ENCODE data around the gene PKD1L1. TPM values are rescaled to one million over a fixed set of nuclear protein-coding genes. Genes with fewer than 3 reads are reported as not detected.

Gene PKD1L1
- polyA plus RNA-seq, 1 donor from 2014 or later: 2.0 TPM

DNA sequence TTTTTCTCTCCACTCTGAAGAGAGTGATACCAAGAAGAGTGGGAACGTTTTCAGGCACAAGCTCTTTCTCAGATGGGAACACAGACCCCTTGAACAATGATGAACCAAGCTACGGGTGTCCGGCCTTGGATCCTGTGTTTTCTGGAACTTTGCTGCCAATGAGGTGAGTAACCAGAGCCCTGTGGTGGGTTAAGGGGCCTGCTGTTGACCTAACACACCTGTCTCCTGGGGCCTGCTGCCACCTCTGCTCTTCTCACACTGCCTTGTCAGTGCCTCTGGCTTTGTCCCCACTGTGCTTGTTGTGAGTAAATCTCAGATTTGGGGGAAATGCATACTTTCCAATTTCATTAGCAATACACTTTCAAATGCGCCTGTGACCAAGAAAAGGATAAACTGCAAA is 1.4 kb upstream of the PKD1L1 start:
- H3K4me2 ChIP-seq (ENCODE audit: low read length): no peak overlapping the region
- no peak for TF ChIP-seq MXI1 (conservative IDR thresholded peaks at IDR 0.05; ENCODE audit: poor library complexity, severe bottlenecking)
- no peak for TF ChIP-seq EZH2 (IDR thresholded peaks at IDR 0.05; ENCODE audit: borderline replicate concordance, insufficient read depth, low read length, poor library complexity, severe bottlenecking)
- no peak for TF ChIP-seq POLR2AphosphoS5 (IDR thresholded peaks at IDR 0.05)
- no peak for TF ChIP-seq CTCF (IDR thresholded peaks at IDR 0.05; ENCODE audit: poor library complexity, severe bottlenecking)
- no peak for TF ChIP-seq TAF1 (IDR thresholded peaks at IDR 0.05; ENCODE audit: low read depth)
- no peak for TF ChIP-seq RAD21 (conservative IDR thresholded peaks at IDR 0.05)
- TF ChIP-seq EP300 (conservative IDR thresholded peaks at IDR 0.05; ENCODE audit: poor library complexity, severe bottlenecking): no peak
- no peak for TF ChIP-seq REST (IDR thresholded peaks at IDR 0.05; ENCODE audit: borderline replicate concordance)
- no peak for TF ChIP-seq SMC3 (conservative IDR thresholded peaks at IDR 0.05; ENCODE audit: poor library complexity)
- no peaks in the 10 kb centered on the region for H3F3A ChIP-seq (ENCODE audit: insufficient read depth, low read length, poor library complexity, severe bottlenecking)

GRCh38 chr7:47947355-47947749 is 914 bp downstream of the PKD1L1 start:
- H3K9ac ChIP-seq (ENCODE audit: low read length): no peak overlapping the region

More for the DNA sequence above, 1.4 kb upstream of the PKD1L1 start:
- Histone ChIP-seq H3K27me3 (ENCODE audit: insufficient read depth, low read depth, low read length) (no peaks in the 10 kb centered on the region), H3K9ac (ENCODE audit: low read length) (no peak overlapping the region), H3K27ac (ENCODE audit: low read length) (no peak overlapping the region), H4K20me1 (ENCODE audit: insufficient read depth) (no peaks in the 10 kb centered on the region), H2AFZ (ENCODE audit: low read depth, low read length) (no peak overlapping the region), H3K36me3 (ENCODE audit: insufficient read depth, low read length) (peaks cover 8% of the 10 kb centered on the region), H3K4me3 (ENCODE audit: low read length) (no peak overlapping the region), H3K79me2 (replicated peaks; ENCODE audit: insufficient read depth, low read length) (no peaks in the 10 kb centered on the region), H3K9me3 (ENCODE audit: low read length) (no peaks in the 10 kb centered on the region), H3K9me2 (ENCODE audit: insufficient read depth, low read length) (no peaks in the 10 kb centered on the region)

More at GRCh38 chr7:47947355-47947749, 914 bp downstream of the PKD1L1 start:
- H4K20me1 ChIP-seq (ENCODE audit: insufficient read depth): no peaks in the 10 kb centered on the region
- H3K27me3 ChIP-seq (ENCODE audit: insufficient read depth, low read depth, low read length): no peaks in the 10 kb centered on the region
- H3K4me2 ChIP-seq (ENCODE audit: low read length): no peak overlapping the region
- H2AFZ ChIP-seq (ENCODE audit: low read depth, low read length): no peak overlapping the region
- no peaks in the 10 kb centered on the region for H3K79me2 ChIP-seq (replicated peaks; ENCODE audit: insufficient read depth, low read length)
- no peaks in the 10 kb centered on the region for H3K36me3 ChIP-seq (ENCODE audit: insufficient read depth, low read length)
- H3K4me3 ChIP-seq (ENCODE audit: low read length): no peak overlapping the region
- H3K9me3 ChIP-seq (ENCODE audit: low read length): no peaks in the 10 kb centered on the region
- no peak for TF ChIP-seq CTCF (IDR thresholded peaks at IDR 0.05; ENCODE audit: poor library complexity, severe bottlenecking)
- no peak for TF ChIP-seq REST (IDR thresholded peaks at IDR 0.05; ENCODE audit: borderline replicate concordance)
- no peak for TF ChIP-seq SMC3 (conservative IDR thresholded peaks at IDR 0.05; ENCODE audit: poor library complexity)
- TF ChIP-seq EZH2 (IDR thresholded peaks at IDR 0.05; ENCODE audit: borderline replicate concordance, insufficient read depth, low read length, poor library complexity, severe bottlenecking): no peak
- TF ChIP-seq MXI1 (conservative IDR thresholded peaks at IDR 0.05; ENCODE audit: poor library complexity, severe bottlenecking): no peak
- no peak for TF ChIP-seq TAF1 (IDR thresholded peaks at IDR 0.05; ENCODE audit: low read depth)
- TF ChIP-seq RAD21 (conservative IDR thresholded peaks at IDR 0.05): no peak
- TF ChIP-seq POLR2AphosphoS5 (IDR thresholded peaks at IDR 0.05): no peak
- no peak for TF ChIP-seq EP300 (conservative IDR thresholded peaks at IDR 0.05; ENCODE audit: poor library complexity, severe bottlenecking)
- H3K9me2 ChIP-seq (ENCODE audit: insufficient read depth, low read length): no peaks in the 10 kb centered on the region
- H3K27ac ChIP-seq (ENCODE audit: low read length): no peak overlapping the region
- H3F3A ChIP-seq (ENCODE audit: insufficient read depth, low read length, poor library complexity, severe bottlenecking): no peaks in the 10 kb centered on the region

Data from neural cell (in vitro differentiated cells).